Erythroblast (primary cell): ENCODE data around the gene TEX26.

Experiments used
- GATA1 ChIP-seq: IDR thresholded peaks from 2 replicates; pipeline ENCODE4 v1.6.1; 2011; ENCODE audit warnings: low read depth, mild to moderate bottlenecking, control low read depth, low read length, moderate library complexity
- POLR2A ChIP-seq: IDR thresholded peaks from 2 replicates; pipeline ENCODE4 v1.6.1; 2011; ENCODE audit warnings: mild to moderate bottlenecking, low read length

GRCh38 chr13:30971575-30971974 lies 39.1 kb downstream of the TEX26 start:
- no peak for TF ChIP-seq POLR2A
- TF ChIP-seq GATA1: no peak
